Tibial nerve (tissue), 4 donors: Measurements from ENCODE around the gene BSPRY. TPM values are rescaled to one million over a fixed set of nuclear protein-coding genes. Genes with fewer than 3 reads are reported as not detected.
"Not testable (repeated sequence)": the region's sequence is repeated elsewhere in the genome, so short reads cannot be mapped to it uniquely, and the experiment has no call there.

ENCODE experiments used
- DNase-seq, 2 donors: peaks; one replicate each; pipeline ENCODE4 v3.0.0-alpha.2; 2019; ENCODE audit warnings: low spot score in 2 of 2
- H3K27ac ChIP-seq, 4 donors: fragments of 200-600 bp; sonication (generic) in 3 of 4; one replicate each; pipeline ENCODE4 v1.5.1; 2017 to 2019; ENCODE audit warnings: mild to moderate bottlenecking in 1 of 4
- H3K27me3 ChIP-seq, 2 donors: fragments of 200-600 bp; sonication (generic) in 1 of 2; one replicate each; pipeline versions ENCODE4 v1.5.1 to v1.6.0; 2017 to 2019
- H3K36me3 ChIP-seq, 3 donors: fragments of 200-600 bp; sonication (generic); one replicate each; pipeline ENCODE4 v1.5.1; 2018 to 2019
- H3K4me1 ChIP-seq, 4 donors: fragments of 200-600 bp; sonication (generic) in 3 of 4; one replicate each; pipeline ENCODE4 v1.5.1; 2017 to 2019
- H3K4me3 ChIP-seq, 4 donors: fragments of 200-600 bp; sonication (generic) in 3 of 4; one replicate each; pipeline ENCODE4 v1.5.1; 2017 to 2019; ENCODE audit warnings: mild to moderate bottlenecking in 1 of 4, moderate library complexity in 1 of 4
- H3K9me3 ChIP-seq, 4 donors: fragments of 200-600 bp; sonication (generic) in 3 of 4; one replicate each; pipeline ENCODE4 v1.5.1; 2017 to 2019
- CTCF ChIP-seq, 5 experiments: fragments of 200-600 bp in 3 of 5; fragments of 450-650 bp in 2 of 5; sonication (generic) in 3 of 5; IDR thresholded peaks; one replicate each; pipeline ENCODE4 v1.5.1; 2016 to 2019; ENCODE audit warnings: antibody characterized with exemption in 5 of 5, mild to moderate bottlenecking in 3 of 5, moderate library complexity in 2 of 5
- EP300 ChIP-seq, 2 donors: sonication (generic); formaldehyde crosslinking; IDR thresholded peaks; one replicate each; pipeline ENCODE4 v1.6.1; 2017; ENCODE audit warnings: antibody characterized with exemption in 2 of 2, mild to moderate bottlenecking in 1 of 2
- POLR2A ChIP-seq, 2 donors: fragments of 450-650 bp; IDR thresholded peaks; one replicate each; pipeline ENCODE4 v1.6.1; 2017; ENCODE audit warnings: antibody characterized with exemption in 2 of 2, mild to moderate bottlenecking in 2 of 2, moderate library complexity in 2 of 2
- WGBS, 2 donors: methylation state at CpG; one replicate each; pipeline ENCODE4 v1.1.5; 2018; 5-methylcytosine and 5-hydroxymethylcytosine counted together
- total RNA-seq, 4 donors: library from RNA; depleted of rRNA; stranded (reverse); fragments of >200 nt; gene quantifications; one replicate each; pipeline ENCODE4 v1.1.0, GENCODE V29; 2016

Gene BSPRY
- total RNA-seq, 4 donors from 2014 or later = 0.21 to 0.59 (median 0.30) TPM; not detected in 1

GRCh38 chr9:113373256-113373655 lies 23.9 kb downstream of the BSPRY start:
- DNase-seq = no peak
- Histone ChIP-seq H3K27me3 (no peaks in the 10 kb centered on the region), H3K4me3 (no peak overlapping the region), H3K4me1 (peaks cover 0 to 12% (median 7%) of the 10 kb centered on the region in 4 donors), H3K27ac (no peak overlapping the region), H3K36me3 (peaks cover 0 to 27% (median 9%) of the 10 kb centered on the region in 3 donors), H3K9me3 (no peaks in the 10 kb centered on the region)
- 59 to 70% methylated on average over 3 of the region's 3 CpGs for WGBS, 2 donors
- TF ChIP-seq POLR2A (IDR thresholded peaks at IDR 0.05) (no peak), CTCF (IDR thresholded peaks at IDR 0.05) (no peak), EP300 (IDR thresholded peaks at IDR 0.05) (no peak)

- no peak for TF ChIP-seq POLR2A (IDR thresholded peaks at IDR 0.05)
- TF ChIP-seq EP300 (IDR thresholded peaks at IDR 0.05) = no peak
- TF ChIP-seq CTCF (IDR thresholded peaks at IDR 0.05) = no peak
- H3K27ac ChIP-seq = no peak overlapping the region
- no peak for DNase-seq
- peaks cover 0 to 27% (median 9%) of the 10 kb centered on the region in 3 donors for H3K36me3 ChIP-seq
- 78 to 81% methylated on average over 5 to 11 of the region's 24 CpGs for WGBS, 2 donors
- H3K4me1 ChIP-seq = peaks cover 0 to 12% (median 7%) of the 10 kb centered on the region in 4 donors
- H3K27me3 ChIP-seq = no peaks in the 10 kb centered on the region
- no peaks in the 10 kb centered on the region for H3K9me3 ChIP-seq
- no peak overlapping the region for H3K4me3 ChIP-seq
These were observed 24.5 kb downstream of the BSPRY start for GRCh38 chr9:113373676-113374392.

GRCh38 chr9:113375057-113376023 lies 26.0 kb downstream of the BSPRY start:
- Histone ChIP-seq H3K27ac (peak overlapping the region in 1 of 4 donors; percentile 90), H3K9me3 (no peaks in the 10 kb centered on the region), H3K4me3 (peak overlapping the region in 2 of 4 donors; percentile 96 to 97), H3K36me3 (peaks cover 0 to 27% (median 9%) of the 10 kb centered on the region in 3 donors), H3K27me3 (no peaks in the 10 kb centered on the region), H3K4me1 (peaks cover 0 to 12% (median 7%) of the 10 kb centered on the region in 4 donors)
- WGBS, 2 donors = 86 to 93% methylated on average over 6 of the region's 6 CpGs
- TF ChIP-seq CTCF (IDR thresholded peaks at IDR 0.05) (no peak), POLR2A (IDR thresholded peaks at IDR 0.05) (no peak), EP300 (IDR thresholded peaks at IDR 0.05) (no peak)
- no peak for DNase-seq

GRCh38 chr9:113376634-113377567 lies 27.6 kb downstream of the BSPRY start, which contains the start of gene HDHD3:
Gene HDHD3 (minus strand): TSS chr9:113376986. CDS start chr9:113374354, 2,632 bp downstream.
- H3K27me3 ChIP-seq = no peaks in the 10 kb centered on the region
- peaks cover 0 to 27% (median 9%) of the 10 kb centered on the region in 3 donors for H3K36me3 ChIP-seq
- TF ChIP-seq POLR2A (IDR thresholded peaks at IDR 0.05) = peak; percentile 26 to 51
- TF ChIP-seq CTCF (IDR thresholded peaks at IDR 0.05) = no peak
- TF ChIP-seq EP300 (IDR thresholded peaks at IDR 0.05) = peak in 1 of 2 donors; percentile 86
- H3K27ac ChIP-seq = peak within 1 kb of the TSS; percentile 73 to 94 (median 90)
- no peaks in the 10 kb centered on the region for H3K9me3 ChIP-seq
- peak; percentile 51 to 62 for DNase-seq
- H3K4me3 ChIP-seq = peak within 1 kb of the TSS; percentile 75 to 97 (median 92)
- WGBS, 2 donors = 3% methylated on average over 57 to 73 of the region's 74 CpGs
- peaks cover 0 to 12% (median 7%) of the 10 kb centered on the region in 4 donors for H3K4me1 ChIP-seq

GRCh38 chr9:113379094-113379828 lies 29.9 kb downstream of the BSPRY start:
- H3K9me3 ChIP-seq, H3K27me3 ChIP-seq, H3K27ac ChIP-seq, H3K4me3 ChIP-seq, H3K36me3 ChIP-seq, DNase-seq: not testable (repeated sequence)
- 65 to 74% methylated on average over 24 of the region's 24 CpGs for WGBS, 2 donors
- H3K4me1 ChIP-seq = peaks cover 0 to 12% (median 7%) of the 10 kb centered on the region in 4 donors

GRCh38 chr9:113379829-113380210 lies 30.5 kb downstream of the BSPRY start:
- H3K4me3 ChIP-seq, H3K9me3 ChIP-seq, H3K27me3 ChIP-seq, H3K36me3 ChIP-seq, DNase-seq, H3K27ac ChIP-seq: not testable (repeated sequence)
- peaks cover 0 to 12% (median 7%) of the 10 kb centered on the region in 4 donors for H3K4me1 ChIP-seq
- 79 to 80% methylated on average over 2 of the region's 2 CpGs for WGBS, 2 donors
